Left kidney (tissue), 2 donors: ENCODE measurements around the gene DSG2. TPM values are rescaled to one million over a fixed set of nuclear protein-coding genes. Genes with fewer than 3 reads are reported as not detected.

Experiments used
- DNase-seq: peaks from one replicate; pipeline ENCODE4 v3.0.0-alpha.2; 2013
- polyA plus RNA-seq: library from polyadenylated mRNA; unstranded; fragments of 120-200 nt; gene quantifications from one replicate; pipeline ENCODE4 v1.2.1, GENCODE V29; 2013; ENCODE audit not compliant: insufficient read length

DSG2 gene
- polyA plus RNA-seq, 1 donor: 55.9 TPM

DNA sequence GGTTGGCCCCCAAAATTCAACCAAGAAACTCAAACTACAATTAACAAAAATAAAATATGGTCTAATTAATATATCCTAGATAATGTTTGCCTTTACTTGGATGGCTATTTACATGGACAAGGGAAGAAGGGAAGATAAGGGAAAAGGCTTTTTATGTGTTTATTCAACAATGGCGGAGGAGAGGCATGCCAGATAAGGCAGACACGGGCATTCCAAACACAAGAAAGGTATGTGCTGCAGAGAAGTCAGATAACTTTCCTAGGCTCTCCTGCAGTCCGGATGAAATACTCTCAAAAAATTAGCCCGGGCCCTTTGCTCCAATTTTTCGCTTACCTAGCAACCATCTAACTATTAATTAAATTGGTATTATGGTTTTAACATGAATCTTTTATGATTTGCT lies 88.6 kb downstream of the DSG2 start:
- DNase-seq: no peak

DNA sequence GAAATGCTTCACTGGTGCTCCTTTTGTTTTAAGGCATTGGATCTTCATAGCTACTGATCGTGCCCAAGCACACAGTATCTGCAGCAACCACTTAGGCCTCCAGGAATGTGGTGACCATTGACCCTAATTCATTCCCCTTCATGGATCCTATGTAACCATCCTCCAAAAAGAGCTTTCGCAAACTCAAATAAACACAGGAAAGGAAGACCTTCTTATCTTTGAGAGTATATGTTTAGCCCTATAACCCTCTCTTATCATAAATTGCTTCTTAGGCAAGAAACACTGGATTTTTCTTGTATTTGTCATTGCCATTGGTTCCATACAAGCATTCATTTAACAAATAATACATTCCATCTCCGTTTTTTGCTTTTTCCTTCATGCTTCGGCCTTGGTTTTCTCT lies 89.6 kb downstream of the DSG2 start:
- DNase-seq: no peak

DNA sequence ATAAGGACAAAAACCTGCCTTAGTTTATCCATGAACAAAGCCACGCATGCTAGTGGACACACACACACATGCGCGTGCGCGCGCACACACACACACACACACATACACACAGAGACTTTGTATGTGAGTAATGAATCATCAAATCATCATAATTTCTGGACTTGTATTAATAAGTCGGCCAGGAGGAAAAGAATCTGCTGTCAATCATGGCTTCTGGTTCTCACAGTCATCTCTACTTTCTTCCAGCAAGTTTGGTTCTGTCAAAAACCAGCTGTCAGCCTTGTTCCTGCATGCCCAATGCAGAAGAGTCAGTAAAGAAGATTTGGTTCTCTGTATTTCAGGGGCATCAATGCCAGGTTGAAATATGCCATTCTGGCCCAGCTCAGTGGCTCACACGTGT lies 92.6 kb downstream of the DSG2 start:
- DNase-seq: no peak

DNA sequence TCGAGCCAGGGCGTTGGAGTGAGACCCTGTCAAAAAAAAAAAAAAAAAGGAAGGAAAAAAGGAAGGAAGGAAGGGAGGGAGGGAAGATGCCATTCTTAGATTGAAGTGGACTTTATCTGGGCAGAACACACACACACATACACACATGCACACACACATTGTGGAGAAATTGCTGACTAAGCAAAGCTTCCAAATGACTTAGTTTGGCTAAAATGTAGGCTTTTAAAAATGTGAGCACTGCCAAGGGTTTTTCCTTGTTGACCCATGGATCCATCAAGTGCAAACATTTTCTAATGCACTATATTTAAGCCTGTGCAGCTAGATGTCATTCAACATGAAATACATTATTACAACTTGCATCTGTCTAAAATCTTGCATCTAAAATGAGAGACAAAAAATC lies 93.1 kb downstream of the DSG2 start:
- no peak for DNase-seq

DNA sequence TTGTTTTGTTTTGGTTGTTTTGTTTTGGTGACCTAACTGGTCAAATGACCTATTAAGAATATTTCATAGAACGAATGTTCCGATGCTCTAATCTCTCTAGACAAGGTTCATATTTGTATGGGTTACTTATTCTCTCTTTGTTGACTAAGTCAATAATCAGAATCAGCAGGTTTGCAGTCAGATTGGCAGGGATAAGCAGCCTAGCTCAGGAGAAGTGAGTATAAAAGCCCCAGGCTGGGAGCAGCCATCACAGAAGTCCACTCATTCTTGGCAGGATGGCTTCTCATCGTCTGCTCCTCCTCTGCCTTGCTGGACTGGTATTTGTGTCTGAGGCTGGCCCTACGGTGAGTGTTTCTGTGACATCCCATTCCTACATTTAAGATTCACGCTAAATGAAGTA lies 93.7 kb downstream of the DSG2 start, which contains the start of gene TTR:
Gene TTR, plus strand, starts transcription at position 250 of the 400 bp plus-strand sequence. Its CDS starts 26 bp downstream, at position 276.
- no peak for DNase-seq

DNA sequence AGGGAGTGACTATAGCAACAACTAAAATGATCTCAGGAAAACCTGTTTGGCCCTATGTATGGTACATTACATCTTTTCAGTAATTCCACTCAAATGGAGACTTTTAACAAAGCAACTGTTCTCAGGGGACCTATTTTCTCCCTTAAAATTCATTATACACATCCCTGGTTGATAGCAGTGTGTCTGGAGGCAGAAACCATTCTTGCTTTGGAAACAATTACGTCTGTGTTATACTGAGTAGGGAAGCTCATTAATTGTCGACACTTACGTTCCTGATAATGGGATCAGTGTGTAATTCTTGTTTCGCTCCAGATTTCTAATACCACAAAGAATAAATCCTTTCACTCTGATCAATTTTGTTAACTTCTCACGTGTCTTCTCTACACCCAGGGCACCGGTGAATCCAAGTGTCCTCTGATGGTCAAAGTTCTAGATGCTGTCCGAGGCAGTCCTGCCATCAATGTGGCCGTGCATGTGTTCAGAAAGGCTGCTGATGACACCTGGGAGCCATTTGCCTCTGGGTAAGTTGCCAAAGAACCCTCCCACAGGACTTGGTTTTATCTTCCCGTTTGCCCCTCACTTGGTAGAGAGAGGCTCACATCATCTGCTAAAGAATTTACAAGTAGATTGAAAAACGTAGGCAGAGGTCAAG lies 94.7 kb downstream of the DSG2 start:
- no peak for DNase-seq

DNA sequence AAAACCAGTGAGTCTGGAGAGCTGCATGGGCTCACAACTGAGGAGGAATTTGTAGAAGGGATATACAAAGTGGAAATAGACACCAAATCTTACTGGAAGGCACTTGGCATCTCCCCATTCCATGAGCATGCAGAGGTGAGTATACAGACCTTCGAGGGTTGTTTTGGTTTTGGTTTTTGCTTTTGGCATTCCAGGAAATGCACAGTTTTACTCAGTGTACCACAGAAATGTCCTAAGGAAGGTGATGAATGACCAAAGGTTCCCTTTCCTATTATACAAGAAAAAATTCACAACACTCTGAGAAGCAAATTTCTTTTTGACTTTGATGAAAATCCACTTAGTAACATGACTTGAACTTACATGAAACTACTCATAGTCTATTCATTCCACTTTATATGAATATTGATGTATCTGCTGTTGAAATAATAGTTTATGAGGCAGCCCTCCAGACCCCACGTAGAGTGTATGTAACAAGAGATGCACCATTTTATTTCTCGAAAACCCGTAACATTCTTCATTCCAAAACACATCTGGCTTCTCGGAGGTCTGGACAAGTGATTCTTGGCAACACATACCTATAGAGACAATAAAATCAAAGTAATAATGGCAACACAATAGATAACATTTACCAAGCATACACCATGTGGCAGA lies 97.3 kb downstream of the DSG2 start:
- DNase-seq: no peak

DNA sequence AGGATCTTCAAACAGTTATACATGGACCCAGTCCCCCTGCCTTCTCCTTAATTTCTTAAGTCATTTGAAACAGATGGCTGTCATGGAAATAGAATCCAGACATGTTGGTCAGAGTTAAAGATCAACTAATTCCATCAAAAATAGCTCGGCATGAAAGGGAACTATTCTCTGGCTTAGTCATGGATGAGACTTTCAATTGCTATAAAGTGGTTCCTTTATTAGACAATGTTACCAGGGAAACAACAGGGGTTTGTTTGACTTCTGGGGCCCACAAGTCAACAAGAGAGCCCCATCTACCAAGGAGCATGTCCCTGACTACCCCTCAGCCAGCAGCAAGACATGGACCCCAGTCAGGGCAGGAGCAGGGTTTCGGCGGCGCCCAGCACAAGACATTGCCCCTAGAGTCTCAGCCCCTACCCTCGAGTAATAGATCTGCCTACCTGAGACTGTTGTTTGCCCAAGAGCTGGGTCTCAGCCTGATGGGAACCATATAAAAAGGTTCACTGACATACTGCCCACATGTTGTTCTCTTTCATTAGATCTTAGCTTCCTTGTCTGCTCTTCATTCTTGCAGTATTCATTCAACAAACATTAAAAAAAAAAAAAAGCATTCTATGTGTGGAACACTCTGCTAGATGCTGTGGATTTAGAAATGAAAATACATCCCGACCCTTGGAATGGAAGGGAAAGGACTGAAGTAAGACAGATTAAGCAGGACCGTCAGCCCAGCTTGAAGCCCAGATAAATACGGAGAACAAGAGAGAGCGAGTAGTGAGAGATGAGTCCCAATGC lies 98.3 kb downstream of the DSG2 start:
- DNase-seq: no peak

DNA sequence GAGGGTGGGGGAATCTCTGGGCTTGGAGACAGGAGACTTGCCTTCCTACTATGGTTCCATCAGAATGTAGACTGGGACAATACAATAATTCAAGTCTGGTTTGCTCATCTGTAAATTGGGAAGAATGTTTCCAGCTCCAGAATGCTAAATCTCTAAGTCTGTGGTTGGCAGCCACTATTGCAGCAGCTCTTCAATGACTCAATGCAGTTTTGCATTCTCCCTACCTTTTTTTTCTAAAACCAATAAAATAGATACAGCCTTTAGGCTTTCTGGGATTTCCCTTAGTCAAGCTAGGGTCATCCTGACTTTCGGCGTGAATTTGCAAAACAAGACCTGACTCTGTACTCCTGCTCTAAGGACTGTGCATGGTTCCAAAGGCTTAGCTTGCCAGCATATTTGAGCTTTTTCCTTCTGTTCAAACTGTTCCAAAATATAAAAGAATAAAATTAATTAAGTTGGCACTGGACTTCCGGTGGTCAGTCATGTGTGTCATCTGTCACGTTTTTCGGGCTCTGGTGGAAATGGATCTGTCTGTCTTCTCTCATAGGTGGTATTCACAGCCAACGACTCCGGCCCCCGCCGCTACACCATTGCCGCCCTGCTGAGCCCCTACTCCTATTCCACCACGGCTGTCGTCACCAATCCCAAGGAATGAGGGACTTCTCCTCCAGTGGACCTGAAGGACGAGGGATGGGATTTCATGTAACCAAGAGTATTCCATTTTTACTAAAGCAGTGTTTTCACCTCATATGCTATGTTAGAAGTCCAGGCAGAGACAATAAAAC lies 100.2 kb downstream of the DSG2 start:
- no peak for DNase-seq

Other genes starting within 250 kb of the DSG2 start
- gene DSG1, start 180.0 kb upstream of the DSG2 start, polyA plus RNA-seq: 0.05 TPM
- not detected for gene DSG4, start 121.4 kb upstream of the DSG2 start, polyA plus RNA-seq
- gene DSG3, start 50.4 kb upstream of the DSG2 start, polyA plus RNA-seq: not detected
- 0.23 TPM for gene TTR, start 93.7 kb downstream of the DSG2 start, polyA plus RNA-seq
- gene B4GALT6, start 186.4 kb downstream of the DSG2 start, polyA plus RNA-seq: 20.7 TPM